Endothelial cell of umbilical vein (primary cell): ENCODE data around the gene MFN2. TPM values are rescaled to one million over a fixed set of nuclear protein-coding genes. Genes with fewer than 3 reads are reported as not detected.

Experiments used
- BruUV-seq: library from RNA; stranded (reverse); fragments of 400-500 nt; replicated peaks from 2 replicates; lab custom pipeline; 2021; lab: Mats Ljungman, UMichigan
- CTCF ChIA-PET: fragments of 300-600, 350-600 bp; sonication (Branson Sonifier 250); formaldehyde crosslinking; loops from one replicate; lab custom pipeline; 2021; ENCODE audit warnings: antibody characterized with exemption, inconsistent platforms; lab: Charles Lee
- POLR2A ChIA-PET: fragments of 300-600, 350-600 bp; sonication (Branson Sonifier 250); formaldehyde crosslinking; loops from one replicate; lab custom pipeline; 2021; ENCODE audit warnings: antibody characterized with exemption, inconsistent platforms; lab: Charles Lee
- DNase-seq: peaks from one replicate; pipeline ENCODE4 v3.0.0-alpha.2; 2011; ENCODE audit warnings: low read depth, low spot score
- FAIRE-seq: peaks from 2 replicates; lab custom pipeline; 2011; peaks lifted over from hg19 to GRCh38; lab: Jason Lieb, UNC
- H2AFZ ChIP-seq: 2 replicates; pipeline ENCODE4 v1.6.0; 2012; ENCODE audit warnings: low read depth, low read length, control low read depth, inconsistent platforms
- H3K27ac ChIP-seq: 2 replicates; pipeline ENCODE4 v1.5.1; 2011; ENCODE audit warnings: low read depth, mild to moderate bottlenecking, control low read depth, low read length, moderate library complexity; ENCODE audit not compliant: insufficient read depth
- H3K27me3 ChIP-seq, 2 experiments: 2 replicates each; pipeline versions ENCODE4 v1.6.0 to v1.6.1; 2011; ENCODE audit warnings: low read length in 2 of 2, mixed read lengths in 1 of 2; ENCODE audit not compliant: control insufficient read depth in 2 of 2, insufficient read depth in 2 of 2
- H3K36me3 ChIP-seq, 2 experiments: 2 replicates in 1 of 2; 3 replicates in 1 of 2; pipeline ENCODE4 v1.5.1; 2011; ENCODE audit warnings: low read length in 2 of 2, mild to moderate bottlenecking in 1 of 2, moderate library complexity in 1 of 2; ENCODE audit not compliant: control insufficient read depth in 2 of 2, insufficient read depth in 2 of 2; ENCODE audit errors: extremely low read depth in 1 of 2
- H3K4me1 ChIP-seq: 3 replicates; pipeline ENCODE4 v1.5.1; 2011; ENCODE audit warnings: mild to moderate bottlenecking, low read length; ENCODE audit not compliant: control insufficient read depth, insufficient read depth; ENCODE audit errors: extremely low read depth
- H3K4me2 ChIP-seq: 2 replicates; pipeline ENCODE4 v1.6.1; 2011; ENCODE audit warnings: low read length, control low read depth, mixed read lengths; ENCODE audit not compliant: insufficient read depth
- H3K4me3 ChIP-seq, 3 experiments: fragments of 200-600 bp in 1 of 3; sonication (generic), shearing (Covaris generic) in 1 of 3; replicated peaks in 1 of 3; 2 replicates each; pipeline ENCODE4 v1.5.1; 2011 to 2016; ENCODE audit warnings: control low read depth in 3 of 3, low read length in 3 of 3, mild to moderate bottlenecking in 2 of 3, inconsistent platforms in 1 of 3, low read depth in 1 of 3, moderate library complexity in 1 of 3; ENCODE audit not compliant: insufficient read depth in 1 of 3
- H3K79me2 ChIP-seq: 2 replicates; pipeline ENCODE4 v1.6.0; 2012; ENCODE audit warnings: low read length, inconsistent platforms; ENCODE audit not compliant: control insufficient read depth, insufficient read depth
- H3K9ac ChIP-seq: replicated peaks from 2 replicates; pipeline ENCODE3; 2011; ENCODE audit warnings: low read length, control low read depth; ENCODE audit not compliant: insufficient read depth; ENCODE audit errors: extremely low read depth
- H3K9me1 ChIP-seq: replicated peaks from 3 replicates; pipeline ENCODE4 v1.6.0; 2011; ENCODE audit warnings: mild to moderate bottlenecking, low read length; ENCODE audit not compliant: control insufficient read depth, insufficient read depth; ENCODE audit errors: extremely low read depth
- H3K9me3 ChIP-seq: replicated peaks from 2 replicates; pipeline ENCODE4 v1.5.1; 2012; ENCODE audit warnings: low read length, inconsistent platforms; ENCODE audit not compliant: control insufficient read depth, insufficient read depth
- H4K20me1 ChIP-seq: replicated peaks from 2 replicates; pipeline ENCODE3; 2011; ENCODE audit warnings: mild to moderate bottlenecking, low read length; ENCODE audit not compliant: control insufficient read depth, insufficient read depth; ENCODE audit errors: extremely low read depth
- FOS ChIP-seq: IDR thresholded peaks from 2 replicates; pipeline ENCODE4 v1.6.1; 2011; ENCODE audit warnings: mild to moderate bottlenecking, low read length, moderate library complexity, borderline replicate concordance; ENCODE audit not compliant: insufficient read depth
- dilution Hi-C: fragments of 300-500 bp; cut with MboI; formaldehyde crosslinking; loops from one replicate; pipeline ENCODE4 v1.15.0; 2019; ENCODE audit warnings: low sequenced_read_pairs; ENCODE audit not compliant: extremely low pct_ligation_motif_present
- intact Hi-C: fragments of 100-400 bp; cut with micrococcal nuclease; formaldehyde crosslinking; loops from one replicate; pipeline ENCODE4 v1.10.0; 2022
- polyA plus RNA-seq, 4 experiments: library from polyadenylated mRNA; depleted of rRNA in 3 of 4; stranded (reverse) in 3 of 4; unstranded in 1 of 4; fragments of >200 nt; gene quantifications; 2 replicates each; pipeline versions ENCODE4 v1.2.1 to v1.2.3, GENCODE V29; 2011 to 2012; ENCODE audit warnings: missing spikeins in 1 of 4
- total RNA-seq: library from RNA; stranded (reverse); gene quantifications from 2 replicates; pipeline ENCODE4 v1.2.3, GENCODE V29; 2021
- TF ChIP-seq, protein P1 (sequence below), 2 donors: IDR thresholded peaks; 1 replicate in 1 of 2; 2 replicates in 1 of 2; pipeline ENCODE4 v1.5.1; 2011; ENCODE audit warnings: low read length in 2 of 2, mild to moderate bottlenecking in 2 of 2, moderate library complexity in 2 of 2, control low read depth in 1 of 2, inconsistent platforms in 1 of 2, low read depth in 1 of 2; ENCODE audit not compliant: insufficient read depth in 1 of 2; ENCODE audit errors: extremely low read depth in 1 of 2

MFN2 gene
- total and polyA plus RNA-seq, 2 donors (not counting 3 experiments of a cell fraction or from before 2014, with no cell fraction given) = 51.4 to 82.4 TPM

DNA sequence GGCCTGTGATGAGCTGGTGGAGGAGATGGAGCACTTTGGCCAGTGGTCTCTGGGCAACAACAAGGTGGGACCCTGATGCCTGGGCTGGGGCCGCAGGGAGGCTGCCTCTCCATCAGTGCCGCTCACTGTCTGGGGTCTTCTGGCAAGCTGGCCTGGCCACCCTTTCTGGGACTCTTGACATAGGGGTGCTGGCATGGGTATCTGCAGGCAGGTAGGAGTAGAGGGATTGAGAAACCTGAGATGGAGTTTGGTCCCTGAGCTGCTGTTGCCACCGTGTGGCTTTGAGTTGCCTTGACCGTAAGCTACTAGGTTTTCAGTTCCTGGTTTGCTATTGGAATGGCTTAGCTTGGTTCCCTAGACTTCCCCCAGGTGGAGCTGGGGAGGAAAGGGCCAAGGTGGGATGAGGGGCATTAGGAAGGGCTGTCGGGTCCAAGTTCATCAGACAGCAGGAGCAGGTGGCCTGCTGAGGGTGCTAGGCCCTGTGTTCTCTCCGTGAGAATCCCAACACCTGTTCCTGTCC lies 13.2 kb upstream of the MFN2 start:
- intact Hi-C loops = loop anchor here (1.0 to 2.0 kb wide), 2 partner anchors 59 to 128 kb away; no protein-coding TSS in a partner anchor

More for the DNA sequence above, 13.2 kb upstream of the MFN2 start:
- no peaks in the 10 kb centered on the region for H3K4me1 ChIP-seq
- no peak for FAIRE-seq
- no peaks in the 10 kb centered on the region for H3K79me2 ChIP-seq
- no TSS peak for BruUV-seq
- dilution Hi-C loops = no loop called here
- H3K36me3 ChIP-seq = peaks cover 10 to 34% of the 10 kb centered on the region in 2 experiments
- H3K4me2 ChIP-seq = no peak overlapping the region
- no peak overlapping the region for H3K27ac ChIP-seq
- ChIA-PET POLR2A (interaction anchor here (0.5 to 3.6 kb wide), 2 partner anchors 45 to 58 kb away, joined by 7 to 40 read pairs; no protein-coding TSS in a partner anchor), CTCF (interaction anchor here (0.6 to 1.8 kb wide), 12 partner anchors 12 to 181 kb away, joined by 3 to 13 read pairs (median 4); no protein-coding TSS in a partner anchor)
- H4K20me1 ChIP-seq = no peaks in the 10 kb centered on the region
- H3K27me3 ChIP-seq = no peaks in the 10 kb centered on the region
- H3K4me3 ChIP-seq = no peak overlapping the region
- no peaks in the 10 kb centered on the region for H3K9me1 ChIP-seq
- peak; percentile 37 for DNase-seq
- no peak overlapping the region for H3K9ac ChIP-seq
- no peak for TF ChIP-seq FOS
- TF ChIP-seq, protein P1, sequence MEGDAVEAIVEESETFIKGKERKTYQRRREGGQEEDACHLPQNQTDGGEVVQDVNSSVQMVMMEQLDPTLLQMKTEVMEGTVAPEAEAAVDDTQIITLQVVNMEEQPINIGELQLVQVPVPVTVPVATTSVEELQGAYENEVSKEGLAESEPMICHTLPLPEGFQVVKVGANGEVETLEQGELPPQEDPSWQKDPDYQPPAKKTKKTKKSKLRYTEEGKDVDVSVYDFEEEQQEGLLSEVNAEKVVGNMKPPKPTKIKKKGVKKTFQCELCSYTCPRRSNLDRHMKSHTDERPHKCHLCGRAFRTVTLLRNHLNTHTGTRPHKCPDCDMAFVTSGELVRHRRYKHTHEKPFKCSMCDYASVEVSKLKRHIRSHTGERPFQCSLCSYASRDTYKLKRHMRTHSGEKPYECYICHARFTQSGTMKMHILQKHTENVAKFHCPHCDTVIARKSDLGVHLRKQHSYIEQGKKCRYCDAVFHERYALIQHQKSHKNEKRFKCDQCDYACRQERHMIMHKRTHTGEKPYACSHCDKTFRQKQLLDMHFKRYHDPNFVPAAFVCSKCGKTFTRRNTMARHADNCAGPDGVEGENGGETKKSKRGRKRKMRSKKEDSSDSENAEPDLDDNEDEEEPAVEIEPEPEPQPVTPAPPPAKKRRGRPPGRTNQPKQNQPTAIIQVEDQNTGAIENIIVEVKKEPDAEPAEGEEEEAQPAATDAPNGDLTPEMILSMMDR (IDR thresholded peaks at IDR 0.05; ENCODE audit: extremely low read depth in 1 of 2, insufficient read depth in 1 of 2, low read depth in 1 of 2, low read length in 2 of 2) = peak; percentile 25 to 50
- H2AFZ ChIP-seq = no peak overlapping the region
- H3K9me3 ChIP-seq = no peaks in the 10 kb centered on the region
